Tibial nerve (tissue), 4 donors: ENCODE measurements around the gene RASA1.

Source experiments
- EP300 ChIP-seq, 2 donors: sonication (generic); formaldehyde crosslinking; IDR thresholded peaks; one replicate each; pipeline ENCODE4 v1.6.1; 2017; ENCODE audit warnings: antibody characterized with exemption in 2 of 2, mild to moderate bottlenecking in 1 of 2
- POLR2A ChIP-seq, 2 donors: fragments of 450-650 bp; IDR thresholded peaks; one replicate each; pipeline ENCODE4 v1.6.1; 2017; ENCODE audit warnings: antibody characterized with exemption in 2 of 2, mild to moderate bottlenecking in 2 of 2, moderate library complexity in 2 of 2
- TF ChIP-seq, protein P1 (sequence below), 5 experiments: fragments of 200-600 bp in 3 of 5; fragments of 450-650 bp in 2 of 5; sonication (generic) in 3 of 5; IDR thresholded peaks; one replicate each; pipeline ENCODE4 v1.5.1; 2016 to 2019; ENCODE audit warnings: antibody characterized with exemption in 5 of 5, mild to moderate bottlenecking in 3 of 5, moderate library complexity in 2 of 5

DNA sequence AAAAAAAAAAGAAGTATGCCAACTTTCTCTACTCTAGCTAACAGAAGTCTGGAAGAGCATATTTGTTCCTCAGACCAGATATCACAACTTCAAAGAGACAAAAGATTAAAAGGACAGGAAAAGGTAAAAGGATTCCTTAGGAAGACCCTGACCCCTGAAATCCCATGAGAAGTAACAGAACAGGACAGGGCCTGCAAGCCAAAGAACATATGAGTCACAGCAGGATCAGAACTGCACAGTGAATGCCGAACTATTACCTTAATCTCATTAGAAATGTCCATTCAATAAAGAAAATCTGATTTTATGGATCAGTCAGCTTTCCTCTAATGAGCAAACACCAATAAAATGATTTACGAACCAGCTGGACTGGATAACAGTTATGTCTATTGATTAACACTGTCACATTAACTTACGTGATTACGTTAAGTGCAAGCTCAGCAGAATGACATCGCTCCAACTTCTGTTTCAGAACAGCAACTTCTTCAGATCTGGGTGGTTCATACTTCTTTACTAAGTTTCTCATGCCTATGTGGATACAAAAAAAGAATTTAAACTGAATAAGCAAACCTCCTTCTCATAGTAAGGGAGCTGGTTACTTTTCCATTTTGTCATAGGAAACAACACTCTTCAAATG lies 131.4 kb downstream of the RASA1 start:
- TF ChIP-seq, protein P1, sequence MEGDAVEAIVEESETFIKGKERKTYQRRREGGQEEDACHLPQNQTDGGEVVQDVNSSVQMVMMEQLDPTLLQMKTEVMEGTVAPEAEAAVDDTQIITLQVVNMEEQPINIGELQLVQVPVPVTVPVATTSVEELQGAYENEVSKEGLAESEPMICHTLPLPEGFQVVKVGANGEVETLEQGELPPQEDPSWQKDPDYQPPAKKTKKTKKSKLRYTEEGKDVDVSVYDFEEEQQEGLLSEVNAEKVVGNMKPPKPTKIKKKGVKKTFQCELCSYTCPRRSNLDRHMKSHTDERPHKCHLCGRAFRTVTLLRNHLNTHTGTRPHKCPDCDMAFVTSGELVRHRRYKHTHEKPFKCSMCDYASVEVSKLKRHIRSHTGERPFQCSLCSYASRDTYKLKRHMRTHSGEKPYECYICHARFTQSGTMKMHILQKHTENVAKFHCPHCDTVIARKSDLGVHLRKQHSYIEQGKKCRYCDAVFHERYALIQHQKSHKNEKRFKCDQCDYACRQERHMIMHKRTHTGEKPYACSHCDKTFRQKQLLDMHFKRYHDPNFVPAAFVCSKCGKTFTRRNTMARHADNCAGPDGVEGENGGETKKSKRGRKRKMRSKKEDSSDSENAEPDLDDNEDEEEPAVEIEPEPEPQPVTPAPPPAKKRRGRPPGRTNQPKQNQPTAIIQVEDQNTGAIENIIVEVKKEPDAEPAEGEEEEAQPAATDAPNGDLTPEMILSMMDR (IDR thresholded peaks at IDR 0.05): no peak
- TF ChIP-seq EP300 (IDR thresholded peaks at IDR 0.05): no peak
- TF ChIP-seq POLR2A (IDR thresholded peaks at IDR 0.05): no peak
